ENCODE measurements around the gene UPF3A. TPM values are rescaled to one million over a fixed set of nuclear protein-coding genes. Genes with fewer than 3 reads are reported as not detected.

The UPF3A gene
- total and polyA plus RNA-seq, 11 donors = 13.4 to 42.0 (median 20.8) TPM

DNA sequence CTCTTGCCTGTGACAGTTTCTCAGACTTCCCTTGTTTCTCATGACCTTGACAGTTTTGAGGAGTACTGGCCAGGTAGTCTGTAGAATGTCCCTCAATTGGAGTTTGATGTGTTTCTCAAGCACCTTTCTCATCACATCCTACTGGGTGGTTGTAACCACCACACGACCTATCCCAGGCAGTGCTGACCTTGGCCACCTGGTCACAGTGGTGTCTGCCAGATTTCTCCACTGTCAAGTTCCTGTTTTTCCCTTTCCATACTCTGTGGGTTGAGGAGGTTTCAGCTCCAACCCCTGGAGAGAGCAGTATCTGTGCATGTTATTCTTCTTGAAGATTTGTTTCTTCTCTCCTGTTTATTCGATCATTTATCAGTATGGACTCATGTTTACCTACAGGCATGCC lies 8.4 kb upstream of the UPF3A start:
- TF ChIP-seq, protein P1, sequence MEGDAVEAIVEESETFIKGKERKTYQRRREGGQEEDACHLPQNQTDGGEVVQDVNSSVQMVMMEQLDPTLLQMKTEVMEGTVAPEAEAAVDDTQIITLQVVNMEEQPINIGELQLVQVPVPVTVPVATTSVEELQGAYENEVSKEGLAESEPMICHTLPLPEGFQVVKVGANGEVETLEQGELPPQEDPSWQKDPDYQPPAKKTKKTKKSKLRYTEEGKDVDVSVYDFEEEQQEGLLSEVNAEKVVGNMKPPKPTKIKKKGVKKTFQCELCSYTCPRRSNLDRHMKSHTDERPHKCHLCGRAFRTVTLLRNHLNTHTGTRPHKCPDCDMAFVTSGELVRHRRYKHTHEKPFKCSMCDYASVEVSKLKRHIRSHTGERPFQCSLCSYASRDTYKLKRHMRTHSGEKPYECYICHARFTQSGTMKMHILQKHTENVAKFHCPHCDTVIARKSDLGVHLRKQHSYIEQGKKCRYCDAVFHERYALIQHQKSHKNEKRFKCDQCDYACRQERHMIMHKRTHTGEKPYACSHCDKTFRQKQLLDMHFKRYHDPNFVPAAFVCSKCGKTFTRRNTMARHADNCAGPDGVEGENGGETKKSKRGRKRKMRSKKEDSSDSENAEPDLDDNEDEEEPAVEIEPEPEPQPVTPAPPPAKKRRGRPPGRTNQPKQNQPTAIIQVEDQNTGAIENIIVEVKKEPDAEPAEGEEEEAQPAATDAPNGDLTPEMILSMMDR (IDR thresholded peaks at IDR 0.05) = no peak
- no peak for TF ChIP-seq POLR2A (IDR thresholded peaks at IDR 0.05)
- ATAC-seq = no peak
- H3K27ac ChIP-seq = no peak overlapping the region
- no peak overlapping the region for H3K4me3 ChIP-seq
- intact Hi-C loops (cut with DNase I) = no loop called here
- H3K36me3 ChIP-seq = peaks cover 2 to 92% (median 83%) of the 10 kb centered on the region in 9 donors
- H3K27me3 ChIP-seq = no peaks in the 10 kb centered on the region
- DNase-seq = no peak
- 77 to 87% (median 79%) methylated on average over 2 of the region's 2 CpGs for WGBS, 4 donors
- H3K4me1 ChIP-seq = peaks cover 0 to 9% (median 0%) of the 10 kb centered on the region in 12 donors
- H3K9me3 ChIP-seq = no peaks in the 10 kb centered on the region

DNA sequence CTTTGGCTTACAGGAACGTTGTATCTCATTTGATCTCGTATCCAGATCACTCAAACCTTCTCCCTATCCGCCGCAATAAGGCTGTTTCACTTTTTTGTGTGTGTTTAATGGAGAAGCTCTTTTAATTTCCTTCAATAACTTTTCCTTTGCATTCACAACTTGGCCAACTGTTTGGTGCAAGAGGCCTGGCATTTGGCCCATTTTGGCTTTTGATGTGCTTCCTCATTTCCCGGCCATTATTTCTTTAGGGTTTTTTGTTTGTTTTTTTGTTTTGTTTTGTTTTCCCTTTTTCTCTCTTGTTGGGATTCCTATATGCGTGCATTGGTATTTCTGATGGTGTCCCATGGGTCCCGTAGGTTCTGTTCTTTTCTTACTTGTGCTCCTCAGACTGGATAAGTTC lies 6.1 kb upstream of the UPF3A start:
- H3K36me3 ChIP-seq = peaks cover 2 to 79% (median 60%) of the 10 kb centered on the region in 9 donors
- ATAC-seq (no peak), DNase-seq (no peak)
- H3K4me3 ChIP-seq = no peak overlapping the region
- H3K4me1 ChIP-seq = peaks cover 0 to 17% (median under 1%) of the 10 kb centered on the region in 12 donors
- H3K27me3 ChIP-seq = no peaks in the 10 kb centered on the region
- intact Hi-C loops (cut with DNase I) = no loop called here
- no peaks in the 10 kb centered on the region for H3K9me3 ChIP-seq
- 86 to 91% (median 88%) methylated on average over 7 of the region's 7 CpGs for WGBS, 4 donors
- H3K27ac ChIP-seq = no peak overlapping the region
- no peak for TF ChIP-seq POLR2A (IDR thresholded peaks at IDR 0.05)
- TF ChIP-seq, protein P1 (IDR thresholded peaks at IDR 0.05) = no peak

DNA sequence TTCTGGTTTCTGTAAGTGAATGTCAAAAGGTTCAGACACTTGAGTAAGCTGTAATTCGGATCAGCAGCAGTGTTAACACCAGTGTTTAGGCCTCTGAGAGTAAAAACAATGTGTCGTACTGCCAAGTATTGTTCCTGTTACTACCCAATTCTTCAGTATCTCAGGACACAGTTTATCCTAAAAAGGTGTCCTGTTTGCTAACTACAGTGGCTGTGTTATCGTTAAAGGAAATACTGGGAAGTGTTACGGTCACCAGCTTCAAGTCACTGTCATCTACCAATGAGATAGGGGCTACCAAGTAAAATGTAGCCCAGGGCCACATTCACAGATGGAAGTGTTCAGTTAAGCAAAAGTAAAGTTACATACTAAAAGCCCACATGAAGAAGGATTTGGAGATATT lies 2.3 kb upstream of the UPF3A start:
- intact Hi-C loops (cut with DNase I) = no loop called here
- 71 to 81% (median 79%) methylated on average over 4 of the region's 4 CpGs for WGBS, 4 donors

DNA sequence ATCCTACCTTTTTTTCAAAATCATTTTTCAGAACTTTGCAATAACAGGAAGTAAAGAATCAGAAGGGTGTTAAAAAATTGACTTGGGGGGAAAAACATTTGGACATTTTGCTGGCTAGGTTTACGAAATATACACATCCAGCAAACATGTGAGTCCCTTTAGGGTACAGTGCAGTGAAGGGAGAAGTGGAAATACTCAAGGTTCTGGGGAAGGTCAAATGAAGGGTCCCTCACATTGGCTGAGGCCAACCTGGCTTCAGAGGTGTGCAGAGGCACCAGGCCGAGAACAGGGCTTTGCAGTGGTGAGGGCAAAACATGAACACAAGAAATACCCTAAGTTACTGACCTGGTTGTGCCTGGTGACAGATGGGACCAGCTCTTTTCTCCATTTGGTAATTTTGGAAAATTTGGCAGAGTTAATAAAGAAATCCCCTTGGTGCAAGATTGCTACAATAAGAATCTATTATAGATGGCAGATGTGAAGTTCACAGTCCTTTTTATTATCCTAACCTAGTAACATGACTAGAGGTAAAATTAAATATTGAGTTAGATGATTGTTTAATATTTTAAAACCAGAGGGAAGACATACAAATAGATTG lies 1.5 kb upstream of the UPF3A start:
- Histone ChIP-seq H3K27ac (peak overlapping the region in 7 of 12 donors; percentile 90 to 99 (median 98)), H3K36me3 (peaks cover 0 to 49% (median 30%) of the 10 kb centered on the region in 9 donors), H3K27me3 (no peaks in the 10 kb centered on the region), H3K4me3 (peak overlapping the region in 3 of 12 donors; percentile 57 to 93 (median 80)), H3K9me3 (no peaks in the 10 kb centered on the region), H3K4me1 (peaks cover 0 to 31% (median 14%) of the 10 kb centered on the region in 12 donors)
- ATAC-seq (no peak), DNase-seq (no peak)
- WGBS, 4 donors = 87 to 97% (median 93%) methylated on average over 2 of the region's 2 CpGs
- TF ChIP-seq, protein P1 (IDR thresholded peaks at IDR 0.05) = no peak
- no peak for TF ChIP-seq POLR2A (IDR thresholded peaks at IDR 0.05)
- intact Hi-C loops (cut with DNase I) = no loop called here

More for the DNA sequence above, 2.3 kb upstream of the UPF3A start:
- H3K27me3 ChIP-seq = no peaks in the 10 kb centered on the region
- DNase-seq (no peak), ATAC-seq (no peak)
- H3K27ac ChIP-seq = peak overlapping the region in 1 of 12 donors; percentile 98
- TF ChIP-seq, protein P1 (IDR thresholded peaks at IDR 0.05) = no peak
- no peak for TF ChIP-seq POLR2A (IDR thresholded peaks at IDR 0.05)
- H3K4me3 ChIP-seq = no peak overlapping the region
- H3K4me1 ChIP-seq = peaks cover 0 to 34% (median 14%) of the 10 kb centered on the region in 12 donors
- peaks cover 0 to 49% (median 34%) of the 10 kb centered on the region in 9 donors for H3K36me3 ChIP-seq
- no peaks in the 10 kb centered on the region for H3K9me3 ChIP-seq
